Measurements from ENCODE around the gene CDCP1.

DNA sequence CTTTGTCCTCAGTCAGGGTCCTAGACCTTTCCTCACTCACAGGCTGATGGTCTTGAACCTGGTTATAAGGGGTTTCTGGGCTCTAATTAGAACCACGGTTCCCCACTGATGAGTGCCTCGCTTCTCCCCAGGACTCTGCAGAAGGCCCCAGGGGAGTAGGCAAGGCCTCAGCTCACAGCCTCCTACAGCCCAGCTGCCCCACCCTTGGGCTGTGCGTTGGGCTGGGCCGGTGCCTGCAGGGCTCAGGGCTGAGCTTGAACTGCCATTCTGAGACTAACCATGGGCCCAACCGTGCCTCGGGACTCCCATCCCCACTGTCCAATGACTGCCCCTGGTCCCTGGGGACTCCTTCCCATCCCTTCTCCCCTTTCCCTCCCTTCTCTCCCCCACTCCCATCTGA lies 94.5 kb downstream of the CDCP1 start:
- TF ChIP-seq, protein P1, sequence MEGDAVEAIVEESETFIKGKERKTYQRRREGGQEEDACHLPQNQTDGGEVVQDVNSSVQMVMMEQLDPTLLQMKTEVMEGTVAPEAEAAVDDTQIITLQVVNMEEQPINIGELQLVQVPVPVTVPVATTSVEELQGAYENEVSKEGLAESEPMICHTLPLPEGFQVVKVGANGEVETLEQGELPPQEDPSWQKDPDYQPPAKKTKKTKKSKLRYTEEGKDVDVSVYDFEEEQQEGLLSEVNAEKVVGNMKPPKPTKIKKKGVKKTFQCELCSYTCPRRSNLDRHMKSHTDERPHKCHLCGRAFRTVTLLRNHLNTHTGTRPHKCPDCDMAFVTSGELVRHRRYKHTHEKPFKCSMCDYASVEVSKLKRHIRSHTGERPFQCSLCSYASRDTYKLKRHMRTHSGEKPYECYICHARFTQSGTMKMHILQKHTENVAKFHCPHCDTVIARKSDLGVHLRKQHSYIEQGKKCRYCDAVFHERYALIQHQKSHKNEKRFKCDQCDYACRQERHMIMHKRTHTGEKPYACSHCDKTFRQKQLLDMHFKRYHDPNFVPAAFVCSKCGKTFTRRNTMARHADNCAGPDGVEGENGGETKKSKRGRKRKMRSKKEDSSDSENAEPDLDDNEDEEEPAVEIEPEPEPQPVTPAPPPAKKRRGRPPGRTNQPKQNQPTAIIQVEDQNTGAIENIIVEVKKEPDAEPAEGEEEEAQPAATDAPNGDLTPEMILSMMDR (IDR thresholded peaks at IDR 0.05), result no peak
- no peak for TF ChIP-seq POLR2A (IDR thresholded peaks at IDR 0.05)
